MM.1S (cell line): ENCODE measurements around the gene RASGEF1B.

Source experiments
- DNase-seq: peaks from one replicate; pipeline ENCODE4 v3.0.0-alpha.2; 2015
- H2AFZ ChIP-seq: fragments of 300-600 bp; sonication (generic); 2 replicates; pipeline ENCODE4 v1.6.0; 2016; ENCODE audit warnings: antibody characterized with exemption, low read length
- H3F3A ChIP-seq: fragments of 300-600 bp; sonication (generic); 2 replicates; pipeline ENCODE4 v1.6.1; 2016; ENCODE audit warnings: mild to moderate bottlenecking, antibody characterized with exemption, low read length, moderate library complexity, mixed read lengths; ENCODE audit not compliant: insufficient read depth
- H3K27ac ChIP-seq: fragments of 300-600 bp; sonication (generic); 2 replicates; pipeline ENCODE4 v1.5.1; 2016; ENCODE audit warnings: mild to moderate bottlenecking, low read length
- H3K27me3 ChIP-seq: fragments of 300-600 bp; sonication (generic); replicated peaks from 2 replicates; pipeline ENCODE4 v1.6.0; 2016; ENCODE audit warnings: low read length; ENCODE audit not compliant: insufficient read depth
- H3K36me3 ChIP-seq: fragments of 300-600 bp; sonication (generic); replicated peaks from 2 replicates; pipeline ENCODE4 v1.6.1; 2016; ENCODE audit warnings: mild to moderate bottlenecking, low read length, mixed read lengths; ENCODE audit not compliant: insufficient read depth
- H3K4me1 ChIP-seq: fragments of 300-600 bp; sonication (generic); 2 replicates; pipeline ENCODE4 v1.6.1; 2016; ENCODE audit warnings: low read length, mixed read lengths
- H3K4me2 ChIP-seq: fragments of 300-600 bp; sonication (generic); 2 replicates; pipeline ENCODE4 v1.6.0; 2016; ENCODE audit warnings: low read depth, low read length
- H3K4me3 ChIP-seq: fragments of 300-600 bp; sonication (generic); 2 replicates; pipeline ENCODE4 v1.5.1; 2016; ENCODE audit warnings: low read length, mixed read lengths
- H3K79me2 ChIP-seq: fragments of 300-600 bp; sonication (generic); 2 replicates; pipeline ENCODE4 v1.6.1; 2016; ENCODE audit warnings: mixed run types, low read length, mixed read lengths
- H3K9ac ChIP-seq: fragments of 300-600 bp; sonication (generic); 2 replicates; pipeline ENCODE4 v1.6.1; 2016; ENCODE audit warnings: low read length, mixed read lengths
- H3K9me2 ChIP-seq: fragments of 300-600 bp; sonication (generic); replicated peaks from 2 replicates; pipeline ENCODE4 v1.6.1; 2016; ENCODE audit warnings: mild to moderate bottlenecking, low read length, mixed read lengths; ENCODE audit not compliant: insufficient read depth
- H3K9me3 ChIP-seq: fragments of 300-600 bp; sonication (generic); replicated peaks from 2 replicates; pipeline ENCODE4 v1.6.1; 2016; ENCODE audit warnings: mild to moderate bottlenecking, low read length, mixed read lengths; ENCODE audit not compliant: insufficient read depth
- H4K20me1 ChIP-seq: fragments of 300-600 bp; sonication (generic); 2 replicates; pipeline ENCODE4 v1.6.1; 2016; ENCODE audit warnings: mild to moderate bottlenecking, low read length, moderate library complexity, mixed read lengths; ENCODE audit not compliant: insufficient read depth
- EZH2 ChIP-seq: fragments of 300-600 bp; sonication (generic); optimal IDR thresholded peaks from 2 replicates; pipeline ENCODE3; 2017; ENCODE audit warnings: low read depth, mild to moderate bottlenecking, antibody characterized with exemption, low read length, mixed read lengths
- EZH2phosphoT487 ChIP-seq: fragments of 300-600 bp; sonication (generic); IDR thresholded peaks from 2 replicates; pipeline ENCODE4 v1.6.1; 2018; ENCODE audit warnings: antibody characterized with exemption, low read length
- TF ChIP-seq, protein P1 (sequence below): fragments of 300-600 bp; sonication (generic); IDR thresholded peaks from 2 replicates; pipeline ENCODE4 v1.5.1; 2016; ENCODE audit warnings: antibody characterized with exemption, low read length, mixed read lengths

The RASGEF1B gene

DNA sequence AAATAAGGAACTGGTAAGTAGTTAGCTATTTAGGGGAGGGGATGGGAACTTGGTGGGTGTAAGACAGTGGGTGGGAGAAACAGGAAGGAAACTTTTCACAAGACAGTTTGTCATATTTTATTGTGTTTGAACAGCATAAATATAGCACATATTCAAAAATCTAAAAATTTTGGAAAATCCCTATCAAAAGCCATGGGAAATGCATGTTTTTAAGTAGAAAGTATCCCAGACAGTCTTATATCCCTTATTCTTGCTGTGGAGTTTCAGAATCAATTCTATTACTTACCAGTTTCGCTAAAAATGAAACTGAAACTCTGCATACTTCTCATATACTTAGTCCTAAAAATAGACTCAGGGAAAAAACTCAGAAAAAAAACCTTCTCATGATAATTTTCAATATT, 22.3 kb upstream of the RASGEF1B start:
- no peaks in the 10 kb centered on the region for H3K27me3 ChIP-seq
- H4K20me1 ChIP-seq, result no peaks in the 10 kb centered on the region
- no peaks in the 10 kb centered on the region for H3K9me2 ChIP-seq
- H3K4me3 ChIP-seq, result 0 out of 2 replicates have a peak overlapping the region, but pooled peaks have one; percentile 25
- H3K9ac ChIP-seq, result peak overlapping the region; percentile 43; the same call in 1 of the 2 replicates
- DNase-seq, result peak; percentile 92
- TF ChIP-seq EZH2phosphoT487, result no peak
- no peaks in the 10 kb centered on the region for H3K9me3 ChIP-seq
- peaks cover 26% of the 10 kb centered on the region for H3F3A ChIP-seq
- H3K4me1 ChIP-seq, result peaks cover 33% of the 10 kb centered on the region
- peak overlapping the region; percentile 68; the same call in 1 of the 2 replicates for H3K27ac ChIP-seq
- no peaks in the 10 kb centered on the region for H3K79me2 ChIP-seq
- no peak overlapping the region for H2AFZ ChIP-seq
- no peaks in the 10 kb centered on the region for H3K36me3 ChIP-seq
- peak overlapping the region; percentile 69 for H3K4me2 ChIP-seq

DNA sequence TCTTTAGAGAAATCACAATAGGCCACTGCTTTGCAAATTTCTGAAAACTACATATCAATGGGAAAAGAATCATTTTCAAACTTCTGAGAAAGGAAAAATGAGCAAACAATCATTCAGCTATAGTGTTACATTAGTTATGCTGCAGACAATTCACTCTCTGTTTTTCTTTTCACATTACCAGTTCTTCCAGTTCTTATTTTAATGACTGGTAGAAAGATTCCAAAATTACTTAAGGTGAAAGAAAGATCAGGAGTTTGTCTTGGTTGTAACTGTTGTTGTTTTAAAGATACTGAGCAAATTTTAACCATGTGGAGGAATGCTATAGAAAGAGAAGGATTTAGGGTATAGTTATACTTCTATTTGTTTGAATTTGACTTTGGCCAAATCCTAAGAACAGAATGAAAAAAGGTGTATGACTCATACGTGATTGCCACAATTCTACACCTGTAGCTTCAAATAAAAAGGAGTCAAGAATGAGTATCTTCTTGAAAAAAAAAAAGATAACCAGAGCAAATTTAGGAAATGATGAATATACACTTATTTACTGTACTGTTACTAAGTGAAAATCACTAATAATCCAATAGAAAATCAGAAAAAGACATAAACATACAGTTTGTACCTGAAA, 21.0 kb upstream of the RASGEF1B start:
- TF ChIP-seq EZH2 (no peak), EZH2phosphoT487 (no peak)
- TF ChIP-seq, protein P1, sequence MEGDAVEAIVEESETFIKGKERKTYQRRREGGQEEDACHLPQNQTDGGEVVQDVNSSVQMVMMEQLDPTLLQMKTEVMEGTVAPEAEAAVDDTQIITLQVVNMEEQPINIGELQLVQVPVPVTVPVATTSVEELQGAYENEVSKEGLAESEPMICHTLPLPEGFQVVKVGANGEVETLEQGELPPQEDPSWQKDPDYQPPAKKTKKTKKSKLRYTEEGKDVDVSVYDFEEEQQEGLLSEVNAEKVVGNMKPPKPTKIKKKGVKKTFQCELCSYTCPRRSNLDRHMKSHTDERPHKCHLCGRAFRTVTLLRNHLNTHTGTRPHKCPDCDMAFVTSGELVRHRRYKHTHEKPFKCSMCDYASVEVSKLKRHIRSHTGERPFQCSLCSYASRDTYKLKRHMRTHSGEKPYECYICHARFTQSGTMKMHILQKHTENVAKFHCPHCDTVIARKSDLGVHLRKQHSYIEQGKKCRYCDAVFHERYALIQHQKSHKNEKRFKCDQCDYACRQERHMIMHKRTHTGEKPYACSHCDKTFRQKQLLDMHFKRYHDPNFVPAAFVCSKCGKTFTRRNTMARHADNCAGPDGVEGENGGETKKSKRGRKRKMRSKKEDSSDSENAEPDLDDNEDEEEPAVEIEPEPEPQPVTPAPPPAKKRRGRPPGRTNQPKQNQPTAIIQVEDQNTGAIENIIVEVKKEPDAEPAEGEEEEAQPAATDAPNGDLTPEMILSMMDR, result no peak
- Histone ChIP-seq H3K36me3 (no peaks in the 10 kb centered on the region), H3K27ac (peak overlapping the region; percentile 74), H3K79me2 (no peaks in the 10 kb centered on the region), H3K9me2 (no peaks in the 10 kb centered on the region), H3K9me3 (no peaks in the 10 kb centered on the region), H3F3A (peaks cover 26% of the 10 kb centered on the region), H3K27me3 (no peaks in the 10 kb centered on the region), H3K9ac (no peak overlapping the region), H4K20me1 (no peaks in the 10 kb centered on the region), H3K4me1 (peaks cover 33% of the 10 kb centered on the region), H2AFZ (no peak overlapping the region), H3K4me3 (no peak overlapping the region), H3K4me2 (peak overlapping the region; percentile 26; the same call in 1 of the 2 replicates)
- DNase-seq, result no peak

DNA sequence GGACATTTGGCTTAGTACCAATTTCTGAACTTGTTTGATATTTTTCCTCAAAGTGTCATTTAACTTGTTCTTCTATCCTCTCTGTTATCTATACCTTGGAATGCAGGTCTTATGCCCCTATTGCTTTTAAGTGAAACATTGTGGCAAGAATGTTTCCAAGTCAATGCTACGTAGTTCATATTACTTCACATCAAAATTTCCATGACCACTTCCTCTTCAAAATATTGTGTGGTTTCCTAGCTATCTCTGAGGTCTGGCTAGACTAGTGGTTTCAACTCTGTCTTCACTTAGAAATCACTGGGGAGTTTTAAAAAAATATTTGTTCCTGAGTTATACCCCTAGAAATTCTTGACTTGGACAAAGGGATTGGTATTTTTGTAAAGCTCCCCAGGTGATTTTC, 20.2 kb upstream of the RASGEF1B start:
- Histone ChIP-seq H3K4me2 (peak overlapping the region; percentile 26; the same call in 1 of the 2 replicates), H3K27me3 (no peaks in the 10 kb centered on the region), H3K9me2 (no peaks in the 10 kb centered on the region), H3K4me1 (peaks cover 33% of the 10 kb centered on the region), H3K36me3 (no peaks in the 10 kb centered on the region), H3F3A (peaks cover 26% of the 10 kb centered on the region), H4K20me1 (no peaks in the 10 kb centered on the region), H2AFZ (no peak overlapping the region), H3K4me3 (no peak overlapping the region), H3K27ac (peak overlapping the region; percentile 74), H3K9ac (peak overlapping the region; percentile 10; the same call in 1 of the 2 replicates), H3K9me3 (no peaks in the 10 kb centered on the region), H3K79me2 (no peaks in the 10 kb centered on the region)
- TF ChIP-seq, protein P1, result no peak
- no peak for TF ChIP-seq EZH2phosphoT487
- TF ChIP-seq EZH2, result no peak
- peak; percentile 86 for DNase-seq
